Right hindlimb (tissue), 1 donor: ENCODE data around the gene ACTR2.

Experiments used
- DNase-seq: peaks from one replicate; pipeline ENCODE4 v3.0.0-alpha.2; 2018

Gene ACTR2

GRCh38 chr2:65282477-65283053, 54.9 kb downstream of the ACTR2 start:
- DNase-seq = no peak

- no peak for DNase-seq
Measured at GRCh38 chr2:65287364-65287763, 59.7 kb downstream of the ACTR2 start.

GRCh38 chr2:65291216-65292105, 63.8 kb downstream of the ACTR2 start:
- DNase-seq = no peak

- DNase-seq = peak; percentile 44
Measured at GRCh38 chr2:65292106-65292400, 64.4 kb downstream of the ACTR2 start.

GRCh38 chr2:65292461-65293011, 64.9 kb downstream of the ACTR2 start:
- peak; percentile 87 for DNase-seq

GRCh38 chr2:65293376-65293775, 65.7 kb downstream of the ACTR2 start:
- DNase-seq = peak; percentile 40

- DNase-seq = no peak
Measured at GRCh38 chr2:65294136-65294535, 66.5 kb downstream of the ACTR2 start.

GRCh38 chr2:65294701-65295100, 67.1 kb downstream of the ACTR2 start:
- no peak for DNase-seq

GRCh38 chr2:65296971-65297370, 69.3 kb downstream of the ACTR2 start:
- DNase-seq = no peak

- DNase-seq = no peak
Measured at GRCh38 chr2:65297544-65297943, 69.9 kb downstream of the ACTR2 start.

GRCh38 chr2:65298089-65298488, 70.5 kb downstream of the ACTR2 start:
- DNase-seq = no peak

GRCh38 chr2:65299246-65299645, 71.6 kb downstream of the ACTR2 start:
- DNase-seq = no peak

GRCh38 chr2:65300134-65300760, 72.6 kb downstream of the ACTR2 start:
- peak; percentile 88 for DNase-seq

GRCh38 chr2:65300761-65301711, 73.4 kb downstream of the ACTR2 start:
- DNase-seq = peak; percentile 83

GRCh38 chr2:65305934-65306333, 78.3 kb downstream of the ACTR2 start:
- DNase-seq = no peak

GRCh38 chr2:65309699-65310098, 82.1 kb downstream of the ACTR2 start:
- DNase-seq = no peak

GRCh38 chr2:65311049-65311448, 83.4 kb downstream of the ACTR2 start:
- DNase-seq = no peak

- no peak for DNase-seq
Measured at GRCh38 chr2:65311596-65311995, 84.0 kb downstream of the ACTR2 start.

- no peak for DNase-seq
Measured at GRCh38 chr2:65313126-65313953, 85.7 kb downstream of the ACTR2 start.

- no peak for DNase-seq
Measured at GRCh38 chr2:65313954-65314256, 86.3 kb downstream of the ACTR2 start.

- no peak for DNase-seq
Measured at GRCh38 chr2:65314801-65315441, 87.3 kb downstream of the ACTR2 start.
